NB4 (cell line): ENCODE data around the gene TADA2B.

Experiments used
- MAX ChIP-seq: IDR thresholded peaks from 2 replicates; pipeline ENCODE4 v1.6.1; 2011; ENCODE audit warnings: low read depth, low read length
- MYC ChIP-seq: IDR thresholded peaks from 2 replicates; pipeline ENCODE4 v1.6.1; 2011; ENCODE audit warnings: low read depth, low read length
- POLR2A ChIP-seq: IDR thresholded peaks from 2 replicates; pipeline ENCODE4 v1.6.1; 2011; ENCODE audit warnings: mild to moderate bottlenecking; ENCODE audit not compliant: insufficient read length; ENCODE audit errors: extremely low read depth
- TF ChIP-seq, protein P1 (sequence below): IDR thresholded peaks from one replicate; pipeline ENCODE4 v1.5.1; 2012; ENCODE audit warnings: low read depth, low read length

DNA sequence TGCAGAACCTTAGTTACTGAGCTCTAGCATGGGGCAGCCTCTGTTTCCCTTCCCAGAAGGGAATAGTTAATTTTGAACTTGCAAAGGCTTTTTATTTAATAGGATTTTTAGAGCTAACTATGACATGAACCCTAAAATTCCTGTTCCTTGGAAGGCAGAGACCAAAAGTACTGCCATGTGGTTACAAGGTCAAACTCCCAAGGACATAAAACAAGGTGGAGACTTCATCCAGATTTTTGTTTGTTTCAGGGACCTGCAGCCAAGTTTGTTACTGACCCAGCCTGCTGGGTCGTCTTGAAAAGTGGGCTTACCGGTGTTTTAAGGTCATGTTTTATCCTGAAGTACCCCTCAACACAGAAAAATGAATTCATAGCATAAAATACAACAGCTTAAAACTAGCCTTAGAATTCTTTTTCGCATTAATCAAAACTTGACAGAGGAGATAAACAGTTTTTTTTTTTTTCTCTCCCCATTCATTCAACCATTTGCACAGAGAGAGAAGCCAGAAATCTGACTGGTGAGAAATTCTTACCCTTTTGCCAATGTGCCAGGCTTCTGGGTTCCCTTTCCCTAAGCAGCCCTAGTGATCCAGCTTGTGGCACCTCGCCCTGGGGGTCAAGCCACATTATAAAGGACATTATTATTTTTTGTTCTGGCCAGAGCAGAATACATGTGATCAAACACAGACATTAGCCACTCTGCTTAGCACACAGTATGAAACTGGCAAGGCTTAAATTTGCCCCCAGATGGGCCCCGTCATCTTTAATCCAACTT lies 46.2 kb downstream of the TADA2B start:
- TF ChIP-seq POLR2A: no peak
- TF ChIP-seq, protein P1, sequence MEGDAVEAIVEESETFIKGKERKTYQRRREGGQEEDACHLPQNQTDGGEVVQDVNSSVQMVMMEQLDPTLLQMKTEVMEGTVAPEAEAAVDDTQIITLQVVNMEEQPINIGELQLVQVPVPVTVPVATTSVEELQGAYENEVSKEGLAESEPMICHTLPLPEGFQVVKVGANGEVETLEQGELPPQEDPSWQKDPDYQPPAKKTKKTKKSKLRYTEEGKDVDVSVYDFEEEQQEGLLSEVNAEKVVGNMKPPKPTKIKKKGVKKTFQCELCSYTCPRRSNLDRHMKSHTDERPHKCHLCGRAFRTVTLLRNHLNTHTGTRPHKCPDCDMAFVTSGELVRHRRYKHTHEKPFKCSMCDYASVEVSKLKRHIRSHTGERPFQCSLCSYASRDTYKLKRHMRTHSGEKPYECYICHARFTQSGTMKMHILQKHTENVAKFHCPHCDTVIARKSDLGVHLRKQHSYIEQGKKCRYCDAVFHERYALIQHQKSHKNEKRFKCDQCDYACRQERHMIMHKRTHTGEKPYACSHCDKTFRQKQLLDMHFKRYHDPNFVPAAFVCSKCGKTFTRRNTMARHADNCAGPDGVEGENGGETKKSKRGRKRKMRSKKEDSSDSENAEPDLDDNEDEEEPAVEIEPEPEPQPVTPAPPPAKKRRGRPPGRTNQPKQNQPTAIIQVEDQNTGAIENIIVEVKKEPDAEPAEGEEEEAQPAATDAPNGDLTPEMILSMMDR: no peak
- no peak for TF ChIP-seq MYC
- no peak for TF ChIP-seq MAX
